Lung (tissue), 12 donors: ENCODE measurements around the gene DIRAS1. TPM values are rescaled to one million over a fixed set of nuclear protein-coding genes. Genes with fewer than 3 reads are reported as not detected.

Experiments used
- ATAC-seq: fragments of 200-7000 bp; cut with Tn5 transposase; one replicate; pipeline ENCODE4 v1.9.1; 2020; ENCODE audit warnings: moderate number of reproducible peaks; ENCODE audit not compliant: insufficient read depth, low FRiP score
- DNase-seq, 3 donors: peaks; one replicate each; pipeline ENCODE4 v3.0.0-alpha.2; 2013 to 2017
- H3K27ac ChIP-seq, 2 donors: one replicate each; pipeline ENCODE4 v1.5.1; 2013; ENCODE audit warnings: mild to moderate bottlenecking in 2 of 2, moderate library complexity in 2 of 2, control low read depth in 1 of 2, inconsistent platforms in 1 of 2, low read depth in 1 of 2, low read length in 1 of 2
- H3K27me3 ChIP-seq, 3 donors: one replicate each; pipeline ENCODE4 v1.5.1; 2013; ENCODE audit warnings: low read length in 2 of 3; ENCODE audit not compliant: control insufficient read depth in 3 of 3, insufficient read depth in 3 of 3
- H3K36me3 ChIP-seq, 4 donors: one replicate each; pipeline ENCODE4 v1.5.1; 2013; ENCODE audit warnings: low read length in 4 of 4, mild to moderate bottlenecking in 1 of 4, moderate library complexity in 1 of 4; ENCODE audit not compliant: control insufficient read depth in 4 of 4, insufficient read depth in 4 of 4
- H3K4me1 ChIP-seq, 5 donors: one replicate each; pipeline ENCODE4 v1.5.1; 2013; ENCODE audit warnings: low read length in 5 of 5, mild to moderate bottlenecking in 2 of 5, moderate library complexity in 1 of 5; ENCODE audit not compliant: control insufficient read depth in 5 of 5, insufficient read depth in 5 of 5
- H3K4me3 ChIP-seq: one replicate; pipeline ENCODE4 v1.5.1; 2013; ENCODE audit warnings: mild to moderate bottlenecking, control low read depth, moderate library complexity
- H3K9ac ChIP-seq, 2 donors: one replicate each; pipeline ENCODE4 v1.5.1; 2013; ENCODE audit warnings: low read length in 2 of 2, control low read depth in 1 of 2; ENCODE audit not compliant: insufficient read depth in 1 of 2
- H3K9me3 ChIP-seq, 4 donors: one replicate each; pipeline ENCODE4 v1.5.1; 2013; ENCODE audit warnings: low read length in 3 of 4, mild to moderate bottlenecking in 1 of 4, moderate library complexity in 1 of 4; ENCODE audit not compliant: control insufficient read depth in 4 of 4, insufficient read depth in 3 of 4
- CTCF ChIP-seq: IDR thresholded peaks from 2 replicates; pipeline ENCODE4 v1.5.1; 2012; ENCODE audit warnings: mild to moderate bottlenecking; ENCODE audit errors: control extremely low read depth, extremely low read depth
- WGBS, 2 donors: extraction: QIAGEN DNeasy Blood & Tissue Kit; methylation state at CpG; one replicate each; pipeline ENCODE4 v1.1.7; 2013; 5-methylcytosine and 5-hydroxymethylcytosine counted together
- polyA plus RNA-seq, 2 donors: library from polyadenylated mRNA; stranded (reverse); fragments of 200-250 nt; gene quantifications; one replicate each; pipeline ENCODE4 v1.2.1, GENCODE V29; 2013
- total RNA-seq, 2 donors: library from RNA; depleted of rRNA in 1 of 2; stranded (reverse); fragments of >200 nt in 1 of 2; gene quantifications; one replicate each; pipeline ENCODE4 v1.2.1, GENCODE V29; 2014 to 2021
- donor health status: control.
- donor health status: control.
- donor health status: Bipolar disorder and iron deficiency.
- donor health status: healthy.
- donor health status: DM: yes; HTN: yes; CAD: no.

The DIRAS1 gene
- total and polyA plus RNA-seq, 4 donors: 0.37 to 1.2 (median 0.58) TPM

- H3K36me3 ChIP-seq: no peaks in the 10 kb centered on the region
- H3K9ac ChIP-seq: no peak overlapping the region
- DNase-seq: no peak
- WGBS, 2 donors: 62 to 74% methylated on average over 5 of the region's 5 CpGs
- no peak for TF ChIP-seq CTCF
- no peaks in the 10 kb centered on the region for H3K9me3 ChIP-seq
- H3K27ac ChIP-seq: peak overlapping the region; percentile 40 to 83
- ATAC-seq: no peak
- H3K4me3 ChIP-seq: no peak overlapping the region
- peaks cover 0 to 14% (median 0%) of the 10 kb centered on the region in 5 donors for H3K4me1 ChIP-seq
- H3K27me3 ChIP-seq: peaks cover 0 to 4% (median 2%) of the 10 kb centered on the region in 3 donors
Measured at GRCh38 chr19:2694196-2694595, 27.0 kb downstream of the DIRAS1 start.

- DNase-seq (peak; percentile 18 to 74 (median 49)), ATAC-seq (no peak)
- Histone ChIP-seq H3K27me3 (peaks cover 0 to 4% (median 2%) of the 10 kb centered on the region in 3 donors), H3K4me3 (no peak overlapping the region), H3K27ac (peak overlapping the region in 1 of 2 donors; percentile 76), H3K9me3 (no peaks in the 10 kb centered on the region), H3K4me1 (peaks cover 0 to 14% (median 0%) of the 10 kb centered on the region in 5 donors), H3K9ac (no peak overlapping the region), H3K36me3 (no peaks in the 10 kb centered on the region)
- TF ChIP-seq CTCF: no peak
- WGBS, 2 donors: 52 to 65% methylated on average over 12 of the region's 12 CpGs
Measured at GRCh38 chr19:2693492-2694160, 27.5 kb downstream of the DIRAS1 start.

GRCh38 chr19:2691951-2692350 is 29.2 kb downstream of the DIRAS1 start:
- H3K9me3 ChIP-seq: no peaks in the 10 kb centered on the region
- H3K36me3 ChIP-seq: no peaks in the 10 kb centered on the region
- DNase-seq (no peak), ATAC-seq (no peak)
- WGBS, 2 donors: 89% methylated on average over 9 of the region's 9 CpGs
- H3K27me3 ChIP-seq: no peaks in the 10 kb centered on the region
- H3K9ac ChIP-seq: no peak overlapping the region
- H3K27ac ChIP-seq: no peak overlapping the region
- TF ChIP-seq CTCF: no peak
- no peak overlapping the region for H3K4me3 ChIP-seq
- H3K4me1 ChIP-seq: peaks cover 0 to 14% (median 0%) of the 10 kb centered on the region in 5 donors
